B cell (primary cell): ENCODE data around the gene EPAS1. TPM values are rescaled to one million over a fixed set of nuclear protein-coding genes. Genes with fewer than 3 reads are reported as not detected.

Source experiments
- ATAC-seq: fragments of 200-7000 bp; cut with Tn5 transposase; one replicate; pipeline ENCODE4 v1.10.0; 2021; ENCODE audit warnings: low read depth, mild to moderate bottlenecking, moderate number of reproducible peaks, moderate library complexity
- CTCF ChIA-PET: fragments of 350-600 bp; sonication (Branson Sonifier 250); formaldehyde crosslinking; loops from one replicate; lab custom pipeline; 2021; ENCODE audit warnings: antibody characterized with exemption, inconsistent platforms; lab: Charles Lee
- POLR2A ChIA-PET: fragments of 350-600 bp; sonication (Branson Sonifier 250); formaldehyde crosslinking; loops from one replicate; lab custom pipeline; 2021; ENCODE audit warnings: antibody characterized with exemption; lab: Charles Lee
- DNase-seq: peaks from one replicate; pipeline ENCODE4 v3.0.0; 2013
- H2AFZ ChIP-seq: 2 replicates; pipeline ENCODE4 v1.6.1; 2012; ENCODE audit warnings: mild to moderate bottlenecking, low read depth, low read length; ENCODE audit not compliant: insufficient read depth, poor library complexity, severe bottlenecking
- H3K27ac ChIP-seq, 2 donors: 1 replicate in 1 of 2; 2 replicates in 1 of 2; pipeline ENCODE4 v1.5.1; 2012 to 2013; ENCODE audit warnings: low read length in 2 of 2, mild to moderate bottlenecking in 2 of 2, moderate library complexity in 1 of 2
- H3K27me3 ChIP-seq, 4 experiments: fragments of 200-600 bp in 1 of 4; sonication (generic) in 1 of 4; replicated peaks in 1 of 4; 1 replicate in 2 of 4; 2 replicates in 2 of 4; pipeline versions ENCODE4 v1.6.1 to v1.7.0; 2013 to 2016; ENCODE audit warnings: low read length in 3 of 4, mild to moderate bottlenecking in 2 of 4, mixed read lengths in 1 of 4, moderate library complexity in 1 of 4; ENCODE audit not compliant: insufficient read depth in 4 of 4, control insufficient read depth in 3 of 4; ENCODE audit errors: control extremely low read depth in 1 of 4
- H3K36me3 ChIP-seq, 2 experiments: replicated peaks in 1 of 2; 1 replicate in 1 of 2; 2 replicates in 1 of 2; pipeline versions ENCODE4 v1.6.1 to v1.7.1; 2013; ENCODE audit warnings: low read length in 1 of 2; ENCODE audit not compliant: insufficient read depth in 2 of 2, control insufficient read depth in 1 of 2; ENCODE audit errors: control extremely low read depth in 1 of 2, extremely low read depth in 1 of 2
- H3K4me1 ChIP-seq, 2 donors: fragments of 200-600 bp in 1 of 2; sonication (generic) in 1 of 2; 1 replicate in 1 of 2; 2 replicates in 1 of 2; pipeline versions ENCODE4 v1.5.1 to v1.6.1; 2013 to 2017; ENCODE audit warnings: low read length in 2 of 2; ENCODE audit not compliant: control insufficient read depth in 2 of 2, insufficient read depth in 2 of 2
- H3K4me2 ChIP-seq: replicated peaks from 2 replicates; pipeline ENCODE3; 2012; ENCODE audit warnings: mild to moderate bottlenecking, low read depth, low read length; ENCODE audit not compliant: poor library complexity, severe bottlenecking
- H3K4me3 ChIP-seq, 5 experiments: fragments of 200-600 bp in 1 of 5; sonication (generic) in 1 of 5; 1 replicate in 3 of 5; 2 replicates in 2 of 5; pipeline versions ENCODE4 v1.5.1 to v1.7.0; 2011 to 2016; ENCODE audit warnings: low read length in 4 of 5, mild to moderate bottlenecking in 4 of 5, low read depth in 2 of 5, control low read depth in 1 of 5, moderate library complexity in 1 of 5; ENCODE audit not compliant: insufficient read depth in 1 of 5; ENCODE audit errors: control extremely low read depth in 1 of 5, extremely low read depth in 1 of 5
- H3K79me2 ChIP-seq: fragments of 200-600 bp; sonication (generic); one replicate; pipeline ENCODE4 v1.6.0; 2016; ENCODE audit warnings: low read length; ENCODE audit not compliant: control insufficient read depth, insufficient read depth
- H3K9ac ChIP-seq: fragments of 200-600 bp; sonication (generic); 2 replicates; pipeline ENCODE4 v1.6.1; 2017; ENCODE audit warnings: mild to moderate bottlenecking, low read length, moderate library complexity
- H3K9me3 ChIP-seq, 3 donors: one replicate each; pipeline versions ENCODE4 v1.6.1 to v1.7.1; 2013; ENCODE audit warnings: low read length in 2 of 3; ENCODE audit not compliant: control insufficient read depth in 2 of 3, insufficient read depth in 1 of 3; ENCODE audit errors: control extremely low read depth in 1 of 3
- H4K20me1 ChIP-seq: 2 replicates; pipeline ENCODE4 v1.6.0; 2012; ENCODE audit warnings: mild to moderate bottlenecking, low read length; ENCODE audit not compliant: insufficient read depth, control insufficient read depth, poor library complexity, severe bottlenecking
- H3K27ac Mint-ChIP-seq: one replicate; pipeline ENCODE4 v1.8.0; 2021; ENCODE audit warnings: mixed read lengths
- H3K27me3 Mint-ChIP-seq: one replicate; pipeline ENCODE4 v1.8.0; 2021; ENCODE audit warnings: mixed read lengths
- H3K4me1 Mint-ChIP-seq: one replicate; pipeline ENCODE4 v1.8.0; 2021; ENCODE audit warnings: mixed read lengths
- H3K4me3 Mint-ChIP-seq: one replicate; pipeline ENCODE4 v1.8.0; 2021; ENCODE audit warnings: mixed read lengths
- H3K9me3 Mint-ChIP-seq: one replicate; pipeline ENCODE4 v1.8.0; 2022; ENCODE audit warnings: mixed read lengths; ENCODE audit not compliant: insufficient read depth
- CTCF ChIP-seq: fragments of 200-600 bp; IDR thresholded peaks from one replicate; pipeline ENCODE4 v1.8.0; 2022; ENCODE audit warnings: antibody characterized with exemption, mild to moderate bottlenecking
- EZH2 ChIP-seq: IDR thresholded peaks from 2 replicates; pipeline ENCODE4 v1.6.1; 2012; ENCODE audit warnings: borderline replicate concordance, low read depth, mild to moderate bottlenecking, moderate library complexity, low read length; ENCODE audit not compliant: insufficient read depth, poor library complexity, severe bottlenecking
- WGBS: methylation state at CpG from one replicate; pipeline ENCODE4 v1.1.5; 2013; ENCODE audit warnings: missing lambda C conversion rate; ENCODE audit not compliant: insufficient coverage; 5-methylcytosine and 5-hydroxymethylcytosine counted together
- intact Hi-C: fragments of 100-400 bp; cut with micrococcal nuclease; formaldehyde crosslinking; loops from one replicate; pipeline ENCODE4 v1.10.0; 2022
- polyA plus RNA-seq: library from polyadenylated mRNA; depleted of rRNA; stranded (reverse); fragments of >200 nt; gene quantifications from 2 replicates; pipeline ENCODE4 v1.2.3, GENCODE V29; 2012
- total RNA-seq, 2 donors: library from RNA; stranded (reverse); fragments of 120-200 nt in 1 of 2; gene quantifications; 1 replicate in 1 of 2; 2 replicates in 1 of 2; pipeline versions ENCODE4 v1.2.3 to v1.2.4, GENCODE V29; 2013 to 2022

The EPAS1 gene
- total and polyA plus RNA-seq, 2 donors (not counting 1 experiment from before 2014, with no cell fraction given): 0.06 to 0.37 TPM

GRCh38 chr2:46254474-46254873 lies 42.7 kb upstream of the EPAS1 start:
- no peaks in the 10 kb centered on the region for H3K9me3 Mint-ChIP-seq
- H3K27ac ChIP-seq: no peak overlapping the region
- H3K4me1 Mint-ChIP-seq: no peaks in the 10 kb centered on the region
- H3K79me2 ChIP-seq: no peaks in the 10 kb centered on the region
- CTCF ChIA-PET: no interaction called here
- POLR2A ChIA-PET: no interaction called here
- no peaks in the 10 kb centered on the region for H3K36me3 ChIP-seq
- 85% methylated on average over 4 of the region's 4 CpGs for WGBS
- intact Hi-C loops: no loop called here
- no peaks in the 10 kb centered on the region for H4K20me1 ChIP-seq
- no peaks in the 10 kb centered on the region for H3K27me3 ChIP-seq
- no peak overlapping the region for H2AFZ ChIP-seq
- TF ChIP-seq EZH2 (no peak), CTCF (no peak)
- no peaks in the 10 kb centered on the region for H3K9me3 ChIP-seq
- H3K4me2 ChIP-seq: no peak overlapping the region
- no peak overlapping the region for H3K27ac Mint-ChIP-seq
- H3K4me3 ChIP-seq: no peak overlapping the region
- no peak overlapping the region for H3K9ac ChIP-seq
- no peak overlapping the region for H3K4me3 Mint-ChIP-seq
- ATAC-seq: no peak
- H3K27me3 Mint-ChIP-seq: peaks cover 29% of the 10 kb centered on the region
- DNase-seq: no peak
- H3K4me1 ChIP-seq: no peaks in the 10 kb centered on the region

- no peak overlapping the region for H3K4me2 ChIP-seq
- TF ChIP-seq CTCF (no peak), EZH2 (no peak)
- intact Hi-C loops: no loop called here
- ChIA-PET CTCF (no interaction called here), POLR2A (no interaction called here)
- ATAC-seq (no peak), DNase-seq (no peak)
- no peaks in the 10 kb centered on the region for H3K9me3 Mint-ChIP-seq
- H3K4me3 ChIP-seq: no peak overlapping the region
- no peaks in the 10 kb centered on the region for H3K27me3 ChIP-seq
- H3K27ac Mint-ChIP-seq: no peak overlapping the region
- H3K79me2 ChIP-seq: no peaks in the 10 kb centered on the region
- H3K4me3 Mint-ChIP-seq: no peak overlapping the region
- no peak overlapping the region for H3K27ac ChIP-seq
- no peak overlapping the region for H2AFZ ChIP-seq
- no peaks in the 10 kb centered on the region for H3K4me1 Mint-ChIP-seq
- H3K4me1 ChIP-seq: no peaks in the 10 kb centered on the region
- no peaks in the 10 kb centered on the region for H3K36me3 ChIP-seq
- H3K27me3 Mint-ChIP-seq: peaks cover 28% of the 10 kb centered on the region
- H4K20me1 ChIP-seq: no peaks in the 10 kb centered on the region
- WGBS: 74% methylated on average over 4 of the region's 5 CpGs
- no peak overlapping the region for H3K9ac ChIP-seq
- no peaks in the 10 kb centered on the region for H3K9me3 ChIP-seq
Measured at GRCh38 chr2:46256563-46257142, 40.6 kb upstream of the EPAS1 start.
